Prostate gland (tissue), 2 donors: ENCODE measurements around the gene BOK.
A peak's percentile ranks its signal among the peaks of the same experiment; 100 is the strongest.

Source experiments
- POLR2A ChIP-seq: fragments of 450-650 bp; IDR thresholded peaks from one replicate; pipeline ENCODE4 v1.6.1; 2016; ENCODE audit warnings: antibody characterized with exemption, mild to moderate bottlenecking
- POLR2AphosphoS5 ChIP-seq: sonication (generic); formaldehyde crosslinking; IDR thresholded peaks from one replicate; pipeline ENCODE4 v1.6.1; 2017; ENCODE audit warnings: antibody characterized with exemption
- TF ChIP-seq, protein P1 (sequence below), 4 experiments: fragments of 200-600 bp in 2 of 4; fragments of 450-650 bp in 2 of 4; sonication (generic) in 2 of 4; IDR thresholded peaks; 1 replicate in 3 of 4; 2 replicates in 1 of 4; pipeline ENCODE4 v1.5.1; 2016 to 2019; ENCODE audit warnings: antibody characterized with exemption in 4 of 4, mild to moderate bottlenecking in 2 of 4, moderate library complexity in 2 of 4

DNA sequence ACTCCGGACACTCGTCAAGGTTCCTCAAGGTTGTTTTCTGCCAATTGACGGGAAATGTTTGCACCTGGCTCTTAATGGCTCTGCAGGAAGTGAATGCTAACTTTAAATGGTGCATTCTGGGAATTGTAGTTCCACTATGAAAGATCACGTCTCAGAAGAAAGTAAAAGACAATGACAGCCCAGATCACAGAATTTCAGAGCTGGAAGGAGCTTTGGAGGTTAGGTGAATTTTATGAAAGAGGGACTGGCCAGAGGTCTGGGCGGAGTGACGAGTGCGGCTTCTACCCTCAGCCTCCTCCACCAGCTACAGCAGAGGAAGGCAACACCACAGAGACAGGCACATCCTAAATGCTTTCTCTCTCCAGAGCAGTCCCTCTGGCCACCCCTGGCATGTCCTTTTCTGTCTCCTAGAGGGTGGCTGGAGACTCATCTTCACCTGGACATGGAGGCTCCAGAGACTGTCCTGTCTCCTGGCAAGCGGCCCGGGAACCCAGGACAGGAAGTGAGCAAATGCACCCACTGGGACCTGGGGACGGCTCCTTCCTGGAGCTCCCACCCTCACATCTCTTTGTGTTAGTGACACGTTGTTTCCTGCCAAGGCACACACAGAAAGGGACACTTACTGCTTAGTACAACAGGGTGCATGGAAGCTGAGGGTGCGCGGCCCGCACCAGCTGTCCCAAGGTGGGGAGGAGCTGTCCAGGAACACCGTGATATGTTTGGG, 59.0 kb downstream of the BOK start:
- TF ChIP-seq, protein P1, sequence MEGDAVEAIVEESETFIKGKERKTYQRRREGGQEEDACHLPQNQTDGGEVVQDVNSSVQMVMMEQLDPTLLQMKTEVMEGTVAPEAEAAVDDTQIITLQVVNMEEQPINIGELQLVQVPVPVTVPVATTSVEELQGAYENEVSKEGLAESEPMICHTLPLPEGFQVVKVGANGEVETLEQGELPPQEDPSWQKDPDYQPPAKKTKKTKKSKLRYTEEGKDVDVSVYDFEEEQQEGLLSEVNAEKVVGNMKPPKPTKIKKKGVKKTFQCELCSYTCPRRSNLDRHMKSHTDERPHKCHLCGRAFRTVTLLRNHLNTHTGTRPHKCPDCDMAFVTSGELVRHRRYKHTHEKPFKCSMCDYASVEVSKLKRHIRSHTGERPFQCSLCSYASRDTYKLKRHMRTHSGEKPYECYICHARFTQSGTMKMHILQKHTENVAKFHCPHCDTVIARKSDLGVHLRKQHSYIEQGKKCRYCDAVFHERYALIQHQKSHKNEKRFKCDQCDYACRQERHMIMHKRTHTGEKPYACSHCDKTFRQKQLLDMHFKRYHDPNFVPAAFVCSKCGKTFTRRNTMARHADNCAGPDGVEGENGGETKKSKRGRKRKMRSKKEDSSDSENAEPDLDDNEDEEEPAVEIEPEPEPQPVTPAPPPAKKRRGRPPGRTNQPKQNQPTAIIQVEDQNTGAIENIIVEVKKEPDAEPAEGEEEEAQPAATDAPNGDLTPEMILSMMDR (IDR thresholded peaks at IDR 0.05), result no peak
- TF ChIP-seq POLR2AphosphoS5, result peak; percentile 73
- no peak for TF ChIP-seq POLR2A
